GM13977 (cell line): ENCODE data around the gene KLHL29.

Source experiments
- DNase-seq: peaks from one replicate; pipeline ENCODE4 v3.0.0; 2012; ENCODE audit warnings: low spot score
- in situ Hi-C: fragments of 300-500 bp; cut with MboI; formaldehyde crosslinking; loops from one replicate; pipeline ENCODE4 v1.12.0; 2022; ENCODE audit warnings: low sequenced_read_pairs, low pct_unique_long_range_greater_than_20kb, mixed read lengths, inconsistent platforms; ENCODE audit not compliant: unreplicated experiment
- TF ChIP-seq, protein P1 (sequence below): IDR thresholded peaks from 2 replicates; pipeline ENCODE4 v1.5.1; 2012; ENCODE audit warnings: mild to moderate bottlenecking, control low read depth; ENCODE audit not compliant: insufficient read depth; ENCODE audit errors: extremely low read depth, missing control alignments

Gene KLHL29

GRCh38 chr2:23401427-23402204 lies 16.6 kb downstream of the KLHL29 start:
- in situ Hi-C loops = no loop called here
- TF ChIP-seq, protein P1, sequence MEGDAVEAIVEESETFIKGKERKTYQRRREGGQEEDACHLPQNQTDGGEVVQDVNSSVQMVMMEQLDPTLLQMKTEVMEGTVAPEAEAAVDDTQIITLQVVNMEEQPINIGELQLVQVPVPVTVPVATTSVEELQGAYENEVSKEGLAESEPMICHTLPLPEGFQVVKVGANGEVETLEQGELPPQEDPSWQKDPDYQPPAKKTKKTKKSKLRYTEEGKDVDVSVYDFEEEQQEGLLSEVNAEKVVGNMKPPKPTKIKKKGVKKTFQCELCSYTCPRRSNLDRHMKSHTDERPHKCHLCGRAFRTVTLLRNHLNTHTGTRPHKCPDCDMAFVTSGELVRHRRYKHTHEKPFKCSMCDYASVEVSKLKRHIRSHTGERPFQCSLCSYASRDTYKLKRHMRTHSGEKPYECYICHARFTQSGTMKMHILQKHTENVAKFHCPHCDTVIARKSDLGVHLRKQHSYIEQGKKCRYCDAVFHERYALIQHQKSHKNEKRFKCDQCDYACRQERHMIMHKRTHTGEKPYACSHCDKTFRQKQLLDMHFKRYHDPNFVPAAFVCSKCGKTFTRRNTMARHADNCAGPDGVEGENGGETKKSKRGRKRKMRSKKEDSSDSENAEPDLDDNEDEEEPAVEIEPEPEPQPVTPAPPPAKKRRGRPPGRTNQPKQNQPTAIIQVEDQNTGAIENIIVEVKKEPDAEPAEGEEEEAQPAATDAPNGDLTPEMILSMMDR = no peak
- DNase-seq = no peak

DNA sequence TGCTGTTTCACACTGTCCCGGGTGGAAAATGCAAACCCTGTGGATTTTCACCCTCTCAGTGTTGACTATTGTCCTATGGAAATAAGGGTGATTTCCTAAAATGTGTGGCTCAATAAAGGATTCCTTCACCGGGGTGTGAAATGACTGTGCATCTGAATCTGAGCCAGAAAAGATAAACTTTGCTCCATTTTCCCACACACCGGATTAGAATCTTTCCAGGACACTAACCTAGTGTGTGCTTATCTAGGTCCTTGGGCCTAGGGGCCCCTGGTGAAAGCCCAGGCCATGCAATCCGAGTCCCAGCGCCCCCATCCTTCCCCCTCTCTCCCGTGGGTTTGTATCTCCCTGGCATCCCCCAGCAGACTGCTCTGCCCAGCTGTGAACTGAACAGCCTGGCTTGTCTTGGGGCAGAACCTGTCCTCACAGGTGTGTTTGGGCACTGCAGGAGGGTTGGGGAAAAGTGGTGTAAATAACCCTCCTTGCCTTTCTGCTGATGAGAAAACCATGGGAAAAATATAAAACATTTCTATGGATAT lies 17.3 kb downstream of the KLHL29 start:
- TF ChIP-seq, protein P1 = no peak
- in situ Hi-C loops = no loop called here
- DNase-seq = no peak

DNA sequence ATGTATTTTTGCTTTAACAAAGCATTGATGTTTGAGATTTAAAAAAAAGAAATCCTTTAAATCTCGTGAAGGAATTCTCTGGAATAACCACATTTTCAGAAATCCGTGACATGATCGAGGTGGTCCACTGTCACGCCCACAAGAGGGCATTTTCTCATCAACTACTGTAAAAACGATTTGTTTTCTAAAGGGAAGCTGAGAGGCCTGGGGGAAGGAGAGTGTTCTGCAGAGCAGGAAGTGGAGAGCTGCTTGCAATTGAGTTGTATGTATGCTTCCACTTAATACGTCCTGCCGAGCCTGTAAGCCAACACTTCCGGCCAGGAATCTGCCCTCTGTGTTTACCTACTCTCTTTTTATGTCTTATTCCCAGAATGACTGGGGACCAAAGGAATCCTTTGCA lies 19.4 kb downstream of the KLHL29 start:
- in situ Hi-C loops = no loop called here
- DNase-seq = peak; percentile 48
- TF ChIP-seq, protein P1 = peak; percentile 49

DNA sequence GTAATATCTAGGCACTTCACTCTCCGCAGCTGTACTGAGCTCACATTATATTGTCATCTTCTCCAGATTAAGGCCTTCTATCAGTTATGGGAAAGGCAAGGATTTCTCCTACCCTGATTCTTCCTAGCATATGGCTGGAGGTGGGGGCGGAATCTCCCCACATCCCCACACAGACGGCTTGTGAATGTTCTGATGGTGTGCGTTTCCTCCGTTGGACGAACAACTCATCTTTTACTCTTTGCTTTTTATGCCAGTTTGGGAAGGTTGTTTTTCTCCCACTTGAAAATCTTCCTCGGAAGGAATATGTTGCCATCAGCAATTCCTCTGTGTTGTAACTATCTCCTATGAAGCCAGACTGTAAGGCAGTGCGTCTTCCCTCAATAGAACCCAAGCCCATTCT lies 24.3 kb downstream of the KLHL29 start:
- no peak for DNase-seq
- in situ Hi-C loops = no loop called here
- TF ChIP-seq, protein P1 = no peak

- no peak for DNase-seq
- TF ChIP-seq, protein P1 = no peak
- in situ Hi-C loops = no loop called here
Observed at GRCh38 chr2:23410596-23410995, 25.6 kb downstream of the KLHL29 start.

- TF ChIP-seq, protein P1 = no peak
- in situ Hi-C loops = no loop called here
- no peak for DNase-seq
Observed at GRCh38 chr2:23411752-23412431, 26.9 kb downstream of the KLHL29 start.
